ENCODE results near the gene CTBS.

- TF ChIP-seq ZNF610 (tag by site-specific recombination; IDR thresholded peaks at IDR 0.05; ENCODE audit: borderline replicate concordance), result no peak
- no peak for TF ChIP-seq ZFP69B (tag by site-specific recombination; IDR thresholded peaks at IDR 0.05)
- TF ChIP-seq, protein P1, sequence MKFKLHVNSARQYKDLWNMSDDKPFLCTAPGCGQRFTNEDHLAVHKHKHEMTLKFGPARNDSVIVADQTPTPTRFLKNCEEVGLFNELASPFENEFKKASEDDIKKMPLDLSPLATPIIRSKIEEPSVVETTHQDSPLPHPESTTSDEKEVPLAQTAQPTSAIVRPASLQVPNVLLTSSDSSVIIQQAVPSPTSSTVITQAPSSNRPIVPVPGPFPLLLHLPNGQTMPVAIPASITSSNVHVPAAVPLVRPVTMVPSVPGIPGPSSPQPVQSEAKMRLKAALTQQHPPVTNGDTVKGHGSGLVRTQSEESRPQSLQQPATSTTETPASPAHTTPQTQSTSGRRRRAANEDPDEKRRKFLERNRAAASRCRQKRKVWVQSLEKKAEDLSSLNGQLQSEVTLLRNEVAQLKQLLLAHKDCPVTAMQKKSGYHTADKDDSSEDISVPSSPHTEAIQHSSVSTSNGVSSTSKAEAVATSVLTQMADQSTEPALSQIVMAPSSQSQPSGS (tag by site-specific recombination; IDR thresholded peaks at IDR 0.05; ENCODE audit: low read depth), result no peak
- TF ChIP-seq, protein P2, sequence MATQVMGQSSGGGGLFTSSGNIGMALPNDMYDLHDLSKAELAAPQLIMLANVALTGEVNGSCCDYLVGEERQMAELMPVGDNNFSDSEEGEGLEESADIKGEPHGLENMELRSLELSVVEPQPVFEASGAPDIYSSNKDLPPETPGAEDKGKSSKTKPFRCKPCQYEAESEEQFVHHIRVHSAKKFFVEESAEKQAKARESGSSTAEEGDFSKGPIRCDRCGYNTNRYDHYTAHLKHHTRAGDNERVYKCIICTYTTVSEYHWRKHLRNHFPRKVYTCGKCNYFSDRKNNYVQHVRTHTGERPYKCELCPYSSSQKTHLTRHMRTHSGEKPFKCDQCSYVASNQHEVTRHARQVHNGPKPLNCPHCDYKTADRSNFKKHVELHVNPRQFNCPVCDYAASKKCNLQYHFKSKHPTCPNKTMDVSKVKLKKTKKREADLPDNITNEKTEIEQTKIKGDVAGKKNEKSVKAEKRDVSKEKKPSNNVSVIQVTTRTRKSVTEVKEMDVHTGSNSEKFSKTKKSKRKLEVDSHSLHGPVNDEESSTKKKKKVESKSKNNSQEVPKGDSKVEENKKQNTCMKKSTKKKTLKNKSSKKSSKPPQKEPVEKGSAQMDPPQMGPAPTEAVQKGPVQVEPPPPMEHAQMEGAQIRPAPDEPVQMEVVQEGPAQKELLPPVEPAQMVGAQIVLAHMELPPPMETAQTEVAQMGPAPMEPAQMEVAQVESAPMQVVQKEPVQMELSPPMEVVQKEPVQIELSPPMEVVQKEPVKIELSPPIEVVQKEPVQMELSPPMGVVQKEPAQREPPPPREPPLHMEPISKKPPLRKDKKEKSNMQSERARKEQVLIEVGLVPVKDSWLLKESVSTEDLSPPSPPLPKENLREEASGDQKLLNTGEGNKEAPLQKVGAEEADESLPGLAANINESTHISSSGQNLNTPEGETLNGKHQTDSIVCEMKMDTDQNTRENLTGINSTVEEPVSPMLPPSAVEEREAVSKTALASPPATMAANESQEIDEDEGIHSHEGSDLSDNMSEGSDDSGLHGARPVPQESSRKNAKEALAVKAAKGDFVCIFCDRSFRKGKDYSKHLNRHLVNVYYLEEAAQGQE (tag by site-specific recombination; IDR thresholded peaks at IDR 0.05), result no peak
- no peak for TF ChIP-seq ZNF629 (tag by site-specific recombination; IDR thresholded peaks at IDR 0.05)
- TF ChIP-seq, protein P3, sequence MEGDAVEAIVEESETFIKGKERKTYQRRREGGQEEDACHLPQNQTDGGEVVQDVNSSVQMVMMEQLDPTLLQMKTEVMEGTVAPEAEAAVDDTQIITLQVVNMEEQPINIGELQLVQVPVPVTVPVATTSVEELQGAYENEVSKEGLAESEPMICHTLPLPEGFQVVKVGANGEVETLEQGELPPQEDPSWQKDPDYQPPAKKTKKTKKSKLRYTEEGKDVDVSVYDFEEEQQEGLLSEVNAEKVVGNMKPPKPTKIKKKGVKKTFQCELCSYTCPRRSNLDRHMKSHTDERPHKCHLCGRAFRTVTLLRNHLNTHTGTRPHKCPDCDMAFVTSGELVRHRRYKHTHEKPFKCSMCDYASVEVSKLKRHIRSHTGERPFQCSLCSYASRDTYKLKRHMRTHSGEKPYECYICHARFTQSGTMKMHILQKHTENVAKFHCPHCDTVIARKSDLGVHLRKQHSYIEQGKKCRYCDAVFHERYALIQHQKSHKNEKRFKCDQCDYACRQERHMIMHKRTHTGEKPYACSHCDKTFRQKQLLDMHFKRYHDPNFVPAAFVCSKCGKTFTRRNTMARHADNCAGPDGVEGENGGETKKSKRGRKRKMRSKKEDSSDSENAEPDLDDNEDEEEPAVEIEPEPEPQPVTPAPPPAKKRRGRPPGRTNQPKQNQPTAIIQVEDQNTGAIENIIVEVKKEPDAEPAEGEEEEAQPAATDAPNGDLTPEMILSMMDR (tag by site-specific recombination; IDR thresholded peaks at IDR 0.05), result no peak
- TF ChIP-seq PATZ1 (tag by site-specific recombination; IDR thresholded peaks at IDR 0.05), result no peak
- no peak for TF ChIP-seq ZNF423 (tag by site-specific recombination; IDR thresholded peaks at IDR 0.05)
- no peak for TF ChIP-seq ZNF121 (tag by site-specific recombination; IDR thresholded peaks at IDR 0.05)
- TF ChIP-seq, protein P4, sequence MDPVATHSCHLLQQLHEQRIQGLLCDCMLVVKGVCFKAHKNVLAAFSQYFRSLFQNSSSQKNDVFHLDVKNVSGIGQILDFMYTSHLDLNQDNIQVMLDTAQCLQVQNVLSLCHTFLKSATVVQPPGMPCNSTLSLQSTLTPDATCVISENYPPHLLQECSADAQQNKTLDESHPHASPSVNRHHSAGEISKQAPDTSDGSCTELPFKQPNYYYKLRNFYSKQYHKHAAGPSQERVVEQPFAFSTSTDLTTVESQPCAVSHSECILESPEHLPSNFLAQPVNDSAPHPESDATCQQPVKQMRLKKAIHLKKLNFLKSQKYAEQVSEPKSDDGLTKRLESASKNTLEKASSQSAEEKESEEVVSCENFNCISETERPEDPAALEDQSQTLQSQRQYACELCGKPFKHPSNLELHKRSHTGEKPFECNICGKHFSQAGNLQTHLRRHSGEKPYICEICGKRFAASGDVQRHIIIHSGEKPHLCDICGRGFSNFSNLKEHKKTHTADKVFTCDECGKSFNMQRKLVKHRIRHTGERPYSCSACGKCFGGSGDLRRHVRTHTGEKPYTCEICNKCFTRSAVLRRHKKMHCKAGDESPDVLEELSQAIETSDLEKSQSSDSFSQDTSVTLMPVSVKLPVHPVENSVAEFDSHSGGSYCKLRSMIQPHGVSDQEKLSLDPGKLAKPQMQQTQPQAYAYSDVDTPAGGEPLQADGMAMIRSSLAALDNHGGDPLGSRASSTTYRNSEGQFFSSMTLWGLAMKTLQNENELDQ (tag by site-specific recombination; IDR thresholded peaks at IDR 0.05; ENCODE audit: low read depth), result no peak
- TF ChIP-seq, protein P5, sequence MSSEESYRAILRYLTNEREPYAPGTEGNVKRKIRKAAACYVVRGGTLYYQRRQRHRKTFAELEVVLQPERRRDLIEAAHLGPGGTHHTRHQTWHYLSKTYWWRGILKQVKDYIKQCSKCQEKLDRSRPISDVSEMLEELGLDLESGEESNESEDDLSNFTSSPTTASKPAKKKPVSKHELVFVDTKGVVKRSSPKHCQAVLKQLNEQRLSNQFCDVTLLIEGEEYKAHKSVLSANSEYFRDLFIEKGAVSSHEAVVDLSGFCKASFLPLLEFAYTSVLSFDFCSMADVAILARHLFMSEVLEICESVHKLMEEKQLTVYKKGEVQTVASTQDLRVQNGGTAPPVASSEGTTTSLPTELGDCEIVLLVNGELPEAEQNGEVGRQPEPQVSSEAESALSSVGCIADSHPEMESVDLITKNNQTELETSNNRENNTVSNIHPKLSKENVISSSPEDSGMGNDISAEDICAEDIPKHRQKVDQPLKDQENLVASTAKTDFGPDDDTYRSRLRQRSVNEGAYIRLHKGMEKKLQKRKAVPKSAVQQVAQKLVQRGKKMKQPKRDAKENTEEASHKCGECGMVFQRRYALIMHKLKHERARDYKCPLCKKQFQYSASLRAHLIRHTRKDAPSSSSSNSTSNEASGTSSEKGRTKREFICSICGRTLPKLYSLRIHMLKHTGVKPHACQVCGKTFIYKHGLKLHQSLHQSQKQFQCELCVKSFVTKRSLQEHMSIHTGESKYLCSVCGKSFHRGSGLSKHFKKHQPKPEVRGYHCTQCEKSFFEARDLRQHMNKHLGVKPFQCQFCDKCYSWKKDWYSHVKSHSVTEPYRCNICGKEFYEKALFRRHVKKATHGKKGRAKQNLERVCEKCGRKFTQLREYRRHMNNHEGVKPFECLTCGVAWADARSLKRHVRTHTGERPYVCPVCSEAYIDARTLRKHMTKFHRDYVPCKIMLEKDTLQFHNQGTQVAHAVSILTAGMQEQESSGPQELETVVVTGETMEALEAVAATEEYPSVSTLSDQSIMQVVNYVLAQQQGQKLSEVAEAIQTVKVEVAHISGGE (tag by site-specific recombination; conservative IDR thresholded peaks at IDR 0.05; ENCODE audit: low read depth), result no peak
- no peak for TF ChIP-seq ZNF239 (tag by site-specific recombination; IDR thresholded peaks at IDR 0.05)
Observed at GRCh38 chr1:84550826-84551225, 23.4 kb downstream of the CTBS start.
